ENCODE results near the gene PSMD10.

DNA sequence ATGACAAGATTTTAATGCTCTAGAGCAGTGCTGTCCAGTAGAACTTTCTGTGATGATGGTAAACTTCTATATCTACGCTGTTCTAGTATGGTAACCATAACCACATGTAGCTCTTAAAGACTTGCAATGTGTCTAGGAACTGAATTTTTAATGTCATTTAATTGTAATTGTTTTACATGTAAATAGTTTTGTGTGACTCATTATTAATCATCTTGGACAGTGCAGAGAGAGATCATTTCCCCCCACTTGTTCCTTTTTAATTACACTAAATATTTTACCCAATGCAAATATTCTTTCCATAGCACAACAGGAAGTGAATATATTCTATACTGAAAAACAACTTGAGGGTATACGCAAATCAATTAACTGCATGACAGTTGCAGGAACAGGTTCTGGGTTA lies 6.0 kb upstream of the PSMD10 start:
- no peak for TF ChIP-seq EZH2 (optimal IDR thresholded peaks at IDR 0.05; ENCODE audit: low read depth, low read length)
- TF ChIP-seq, protein P1, sequence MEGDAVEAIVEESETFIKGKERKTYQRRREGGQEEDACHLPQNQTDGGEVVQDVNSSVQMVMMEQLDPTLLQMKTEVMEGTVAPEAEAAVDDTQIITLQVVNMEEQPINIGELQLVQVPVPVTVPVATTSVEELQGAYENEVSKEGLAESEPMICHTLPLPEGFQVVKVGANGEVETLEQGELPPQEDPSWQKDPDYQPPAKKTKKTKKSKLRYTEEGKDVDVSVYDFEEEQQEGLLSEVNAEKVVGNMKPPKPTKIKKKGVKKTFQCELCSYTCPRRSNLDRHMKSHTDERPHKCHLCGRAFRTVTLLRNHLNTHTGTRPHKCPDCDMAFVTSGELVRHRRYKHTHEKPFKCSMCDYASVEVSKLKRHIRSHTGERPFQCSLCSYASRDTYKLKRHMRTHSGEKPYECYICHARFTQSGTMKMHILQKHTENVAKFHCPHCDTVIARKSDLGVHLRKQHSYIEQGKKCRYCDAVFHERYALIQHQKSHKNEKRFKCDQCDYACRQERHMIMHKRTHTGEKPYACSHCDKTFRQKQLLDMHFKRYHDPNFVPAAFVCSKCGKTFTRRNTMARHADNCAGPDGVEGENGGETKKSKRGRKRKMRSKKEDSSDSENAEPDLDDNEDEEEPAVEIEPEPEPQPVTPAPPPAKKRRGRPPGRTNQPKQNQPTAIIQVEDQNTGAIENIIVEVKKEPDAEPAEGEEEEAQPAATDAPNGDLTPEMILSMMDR (IDR thresholded peaks at IDR 0.05; ENCODE audit: low read length), result no peak

Data from MM.1S (cell line).